GM18508 (cell line): ENCODE data around the gene CRELD2.

ENCODE experiments used
- ATAC-seq: cut with Tn5 transposase; IDR thresholded peaks from one replicate; pipeline ENCODE4 v1.9.1; 2021; ENCODE audit warnings: moderate number of reproducible peaks; ENCODE audit not compliant: insufficient read depth, unreplicated experiment

CRELD2 gene

GRCh38 chr22:49964136-49965090, 46.0 kb downstream of the CRELD2 start:
- no peak for ATAC-seq

- ATAC-seq, result no peak
These were observed 46.9 kb downstream of the CRELD2 start for GRCh38 chr22:49965091-49966040.

GRCh38 chr22:49966041-49966773, 47.8 kb downstream of the CRELD2 start:
- ATAC-seq, result no peak

GRCh38 chr22:49966774-49967705, 48.6 kb downstream of the CRELD2 start:
- ATAC-seq, result no peak

- ATAC-seq, result no peak
These were observed 49.3 kb downstream of the CRELD2 start for GRCh38 chr22:49967706-49968208.

DNA sequence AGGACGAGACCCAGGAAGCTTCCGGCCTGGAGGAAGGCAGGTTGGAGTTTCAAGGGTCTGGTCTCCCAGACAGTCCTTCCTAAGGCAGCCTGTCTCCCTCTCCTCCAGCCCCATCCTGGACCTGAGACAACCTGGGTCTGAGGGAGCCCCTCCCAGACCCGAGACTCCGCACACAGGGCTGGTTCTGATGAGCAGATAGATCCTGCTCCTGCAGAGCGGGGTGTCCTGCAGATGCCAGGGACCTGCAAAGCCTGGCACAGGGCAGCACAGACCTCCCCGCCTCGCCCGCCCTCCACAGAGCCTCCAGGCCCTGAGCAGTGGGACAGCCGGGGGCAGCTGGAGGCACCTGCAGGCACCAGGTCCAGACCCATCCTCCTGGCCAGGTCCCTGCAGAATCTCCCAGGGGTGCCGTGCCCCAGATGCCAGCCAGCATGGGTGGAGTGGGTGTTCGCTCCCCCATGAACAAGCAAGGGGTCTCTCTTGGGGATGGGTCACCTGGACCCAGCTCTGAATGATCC, 49.9 kb downstream of the CRELD2 start:
- ATAC-seq, result no peak

DNA sequence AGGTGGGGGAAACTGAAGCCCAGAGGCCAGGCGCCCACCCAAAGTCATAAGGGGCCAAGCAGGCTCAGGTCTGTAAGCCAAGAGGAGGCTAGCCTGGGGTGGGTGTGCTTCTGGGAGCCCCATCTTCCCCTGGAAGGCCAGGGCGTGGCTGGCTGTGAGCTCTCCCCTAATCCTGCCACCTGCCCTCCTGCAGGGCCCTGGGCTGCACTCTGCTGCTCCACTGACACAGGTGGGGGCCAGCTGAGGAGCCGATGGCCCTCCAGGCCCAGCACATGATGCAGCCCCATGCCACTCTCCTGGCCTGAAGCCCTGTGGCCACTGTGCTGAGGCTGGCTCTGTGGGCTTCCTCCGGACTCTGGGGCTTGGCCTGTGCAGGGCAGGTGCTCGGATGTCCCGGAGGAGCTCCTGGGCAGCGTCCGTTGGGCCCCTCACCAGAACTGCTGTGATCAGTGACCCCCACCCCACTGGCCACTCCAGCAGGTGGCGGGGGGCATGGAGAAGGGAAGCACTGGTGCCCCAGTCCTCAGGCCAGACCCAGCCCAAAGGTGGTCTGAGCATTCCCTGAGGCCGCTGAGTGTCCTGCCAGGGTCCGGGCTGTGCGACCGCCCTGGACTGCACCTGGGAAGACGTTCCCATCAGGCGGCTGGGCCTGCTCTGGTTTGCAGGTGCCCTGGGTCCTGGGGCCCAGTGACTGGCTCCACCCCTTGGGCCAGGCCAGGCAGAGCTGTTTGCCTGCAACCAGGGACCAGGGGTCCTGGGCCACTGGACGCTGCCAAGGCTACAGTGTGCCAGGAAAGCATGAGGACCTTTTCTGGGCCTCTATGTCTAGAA, 50.6 kb downstream of the CRELD2 start:
- ATAC-seq, result no peak

GRCh38 chr22:49969751-49970527, 51.5 kb downstream of the CRELD2 start:
- peak; percentile 2 for ATAC-seq

DNA sequence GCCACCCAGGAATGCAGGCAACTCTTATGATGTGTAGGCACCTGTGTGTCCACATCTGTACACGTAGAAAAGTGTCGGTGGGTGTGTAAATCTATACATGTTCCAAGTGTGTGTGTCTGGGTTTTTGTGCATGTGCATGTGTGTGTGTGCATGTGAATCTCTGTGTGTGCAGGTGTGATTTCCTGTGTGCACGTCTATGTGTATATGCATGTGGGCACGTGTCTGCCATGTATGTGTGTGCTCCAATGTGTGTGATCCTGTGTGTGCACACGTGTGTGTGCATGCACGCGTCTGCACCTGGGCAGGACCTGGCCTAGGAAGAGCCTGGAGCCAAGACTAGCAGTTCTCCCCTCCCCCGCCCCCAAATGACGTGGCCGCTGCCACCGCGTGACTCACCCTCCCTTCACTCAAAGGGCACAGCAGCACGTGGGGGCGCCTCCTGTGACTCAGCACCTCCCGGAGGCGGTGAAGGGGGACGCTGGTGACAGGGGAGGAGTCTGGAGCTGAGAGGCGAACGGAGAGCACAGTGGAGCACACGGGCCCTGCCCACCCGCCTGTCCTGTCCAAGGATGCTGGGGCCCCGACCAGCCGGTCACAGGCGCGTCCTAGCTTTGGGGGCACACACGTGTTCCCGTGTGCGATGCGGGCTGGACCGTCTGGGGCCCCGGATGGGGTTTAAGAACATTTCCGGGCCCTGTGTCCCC, 52.2 kb downstream of the CRELD2 start:
- peak; percentile 37 for ATAC-seq

DNA sequence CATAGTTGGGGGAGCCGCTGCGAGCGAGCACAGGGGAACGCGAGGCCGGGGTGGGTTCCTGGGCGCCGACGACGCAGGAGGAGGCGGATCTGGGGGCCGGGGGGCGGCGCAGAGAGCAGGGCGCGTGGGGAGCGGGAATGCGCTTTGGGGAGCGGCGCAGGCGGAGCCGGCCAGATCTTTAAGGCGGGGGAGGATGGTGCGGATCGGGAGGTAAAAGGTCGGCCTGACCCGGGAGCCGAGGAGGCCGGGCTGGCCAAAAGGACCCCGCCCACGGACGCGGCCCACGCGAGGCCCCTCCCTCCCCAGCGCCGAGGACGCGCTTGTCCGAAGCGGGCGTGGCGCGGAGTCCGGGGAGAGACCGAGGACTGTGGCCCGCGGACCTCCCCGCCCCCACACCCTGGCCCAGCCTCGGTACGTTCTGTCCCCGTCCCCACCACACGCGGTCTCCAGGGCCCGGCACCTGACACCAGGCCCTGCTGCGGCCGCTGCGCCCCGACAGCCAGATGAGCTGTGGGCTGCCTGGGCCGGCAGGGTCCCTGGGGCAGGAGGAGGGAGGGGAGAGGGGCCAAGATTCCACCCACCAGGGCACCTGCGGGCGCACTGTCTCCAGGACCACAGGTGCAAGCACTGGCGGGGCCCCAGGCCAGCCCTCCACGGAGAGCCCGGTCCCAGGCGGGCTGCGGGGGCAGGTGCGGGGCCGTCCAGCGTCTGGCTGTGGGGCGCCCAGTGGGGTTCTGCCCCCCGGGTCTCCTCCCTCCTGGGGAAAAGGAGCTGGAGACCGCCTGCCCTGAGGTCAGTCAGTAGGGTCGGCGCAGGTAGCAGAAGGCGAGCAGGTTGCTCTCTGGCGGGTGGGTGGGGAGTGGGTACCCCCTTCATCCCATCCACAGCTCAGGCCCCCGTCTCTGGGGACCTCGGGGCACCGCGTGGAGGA, 53.1 kb downstream of the CRELD2 start:
- ATAC-seq, result no peak

DNA sequence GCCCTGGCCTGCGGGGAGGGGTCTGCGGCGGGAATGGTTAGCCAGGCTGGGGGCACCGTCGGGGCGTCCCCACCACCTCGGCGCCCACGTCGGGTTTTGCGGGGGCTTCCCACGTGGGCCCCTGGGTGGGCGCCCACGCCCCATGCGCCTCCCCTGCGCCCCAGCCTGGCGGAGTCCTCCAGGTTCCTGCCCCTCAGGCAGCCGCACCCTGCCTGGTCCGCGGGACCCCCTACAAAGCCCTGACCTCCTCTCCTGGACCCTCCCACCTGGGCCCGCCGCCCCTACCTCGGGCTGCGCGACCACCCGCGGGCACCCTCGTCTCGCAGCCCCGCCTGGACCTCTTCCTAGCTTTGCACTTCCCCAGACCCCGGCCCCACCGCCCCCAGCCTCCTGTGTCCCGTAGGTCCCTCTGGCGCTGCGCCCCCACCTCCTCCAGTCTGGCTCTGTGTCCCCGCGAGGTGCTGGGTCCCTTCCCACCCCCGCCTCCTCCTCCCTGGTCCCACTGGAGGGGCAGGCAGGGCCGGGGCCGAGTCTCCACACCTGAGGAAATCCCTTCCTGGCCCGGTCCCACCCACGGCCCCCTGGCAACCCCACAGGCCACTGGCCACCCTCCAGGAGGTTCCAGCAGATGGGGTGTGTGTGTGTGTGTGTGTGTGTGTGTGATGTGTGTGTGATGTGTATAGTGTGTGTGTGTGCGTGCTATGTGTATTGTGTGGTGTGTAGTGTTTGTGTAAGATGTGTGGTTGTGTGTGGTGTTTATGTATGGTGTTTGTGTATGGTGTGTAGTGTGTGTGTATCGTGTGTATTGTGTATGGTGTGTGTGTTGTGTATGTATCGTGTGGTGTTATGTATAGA, 54.0 kb downstream of the CRELD2 start:
- ATAC-seq, result no peak

DNA sequence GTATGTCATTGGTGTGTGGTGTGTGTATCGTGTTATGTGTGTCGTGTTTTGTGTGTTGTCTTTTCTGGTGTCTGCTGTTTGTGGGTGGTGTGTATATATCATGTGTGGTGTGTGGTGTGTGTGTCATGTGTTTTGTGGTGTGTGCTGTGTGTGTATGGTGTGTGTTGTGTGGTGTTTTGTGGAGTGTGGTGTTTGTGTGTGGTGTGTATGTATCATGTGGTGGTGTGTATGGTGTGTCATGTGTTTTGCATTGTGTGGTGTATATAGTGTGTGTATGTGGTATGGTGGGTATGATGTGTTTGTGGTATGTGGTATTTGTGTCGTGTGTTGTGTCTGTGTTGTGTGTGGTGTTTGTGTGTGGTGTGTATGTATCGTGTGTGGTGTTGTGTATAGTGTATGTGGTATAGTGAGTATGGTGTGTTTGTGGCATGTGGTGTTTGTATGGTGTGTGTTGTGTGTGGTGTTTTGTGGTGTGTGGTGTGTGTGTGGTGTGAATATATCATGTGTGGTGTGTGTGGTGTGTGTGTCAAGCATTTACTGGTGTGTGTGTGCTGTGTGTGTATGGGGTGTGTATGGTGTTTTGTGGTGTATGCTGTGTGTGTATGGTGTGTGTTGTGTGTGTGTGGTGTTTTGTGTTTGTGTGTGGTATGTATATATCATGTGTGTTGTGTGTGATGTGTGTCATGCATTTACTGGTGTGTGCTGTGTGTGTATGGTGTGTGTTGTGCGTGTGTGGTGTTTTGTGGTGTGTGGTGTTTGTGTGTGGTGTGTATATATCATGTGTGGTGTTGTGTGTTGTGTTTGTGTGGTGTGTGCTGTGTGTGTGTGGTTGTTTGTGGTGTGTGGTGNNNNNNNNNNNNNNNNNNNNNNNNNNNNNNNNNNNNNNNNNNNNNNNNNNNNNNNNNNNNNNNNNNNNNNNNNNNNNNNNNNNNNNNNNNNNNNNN, 54.9 kb downstream of the CRELD2 start:
- ATAC-seq, result no peak

DNA sequence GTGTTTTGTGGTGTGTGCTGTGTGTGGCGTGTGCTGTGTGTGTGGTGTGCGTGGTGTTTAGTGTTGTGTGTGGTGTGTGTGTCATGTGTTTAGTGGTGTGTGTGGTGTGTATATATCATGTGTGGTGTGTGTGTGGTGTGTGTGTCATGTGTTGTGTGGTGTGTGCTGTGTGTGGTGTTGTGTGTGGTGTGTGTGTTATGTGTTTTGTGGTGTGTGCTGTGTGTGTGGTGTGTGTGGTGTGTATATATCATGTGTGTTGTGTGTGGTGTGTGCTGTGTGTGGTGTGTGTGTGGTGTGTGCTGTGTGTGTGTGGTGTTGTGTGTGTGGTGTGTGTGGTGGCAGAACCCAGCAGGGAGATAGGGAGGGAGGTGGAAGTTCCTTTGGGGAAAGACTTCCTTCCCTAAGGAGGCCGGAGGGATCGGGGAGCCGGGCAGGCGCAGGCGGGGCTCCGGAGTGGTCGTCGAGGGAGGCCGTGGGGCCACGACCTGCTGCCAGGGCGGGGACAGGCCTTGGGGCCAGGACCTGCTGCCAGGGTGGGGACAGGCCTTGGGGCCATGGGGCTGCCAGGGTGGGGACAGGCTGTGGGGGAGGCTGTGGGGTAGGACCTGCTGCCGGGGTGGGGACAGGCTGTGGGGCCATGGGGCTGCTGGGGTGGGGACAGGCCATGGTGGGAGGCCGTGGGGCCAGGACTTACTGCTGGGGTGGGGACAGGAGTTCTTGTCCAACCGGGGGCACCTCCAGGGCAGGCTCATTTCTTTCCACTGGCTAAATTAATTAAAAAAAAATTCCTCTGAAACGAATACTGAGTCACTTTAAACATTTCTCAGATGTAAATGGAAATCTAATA, 57.3 kb downstream of the CRELD2 start:
- no peak for ATAC-seq
